Activated effector memory CD4-positive, alpha-beta T cell treated with Interleukin-2 at 50 U/mL for 16 hours (primary cell): ENCODE data around the gene KCNMA1.

Experiments used
- DNase-seq: peaks from one replicate; pipeline ENCODE4 v3.0.0-alpha.2; 2020

The KCNMA1 gene

DNA sequence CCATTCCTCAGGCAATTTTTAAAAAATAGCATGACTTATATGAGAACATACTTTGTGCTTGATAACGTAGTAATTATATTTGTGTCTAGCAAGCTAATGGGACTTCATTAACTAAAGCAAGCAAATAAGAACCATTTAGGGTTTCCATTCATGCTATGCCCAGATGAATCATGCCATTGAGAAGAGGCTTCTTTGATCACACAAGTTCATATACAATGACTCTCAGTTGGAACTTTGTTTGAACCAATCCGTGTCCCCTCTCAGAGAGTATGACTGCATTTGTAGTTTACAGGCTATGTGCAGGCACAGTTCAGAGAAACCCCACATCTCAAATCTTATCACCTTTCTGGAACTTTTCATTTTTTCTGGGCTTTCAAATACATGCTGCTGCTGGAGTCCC, 614.2 kb downstream of the KCNMA1 start:
- DNase-seq, result no peak

DNA sequence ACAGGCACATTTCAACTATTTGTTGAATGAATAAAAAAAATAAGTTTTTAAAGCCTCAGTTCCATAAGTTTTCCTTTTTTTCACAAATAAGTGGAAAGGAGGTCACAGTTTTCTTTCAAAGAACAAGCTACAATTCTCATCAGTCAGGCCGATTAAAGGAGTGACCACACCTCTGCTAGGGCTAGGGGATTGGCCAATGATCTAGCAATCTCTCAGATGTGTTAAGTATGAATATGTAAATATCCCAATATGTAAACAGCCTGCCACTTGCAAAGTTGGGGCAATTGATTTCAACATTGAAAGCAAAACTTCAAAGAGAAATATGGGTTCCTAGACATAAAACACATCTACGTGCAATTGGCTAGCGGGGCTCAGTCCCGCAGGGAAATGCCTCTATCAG, 614.9 kb downstream of the KCNMA1 start:
- DNase-seq, result no peak

DNA sequence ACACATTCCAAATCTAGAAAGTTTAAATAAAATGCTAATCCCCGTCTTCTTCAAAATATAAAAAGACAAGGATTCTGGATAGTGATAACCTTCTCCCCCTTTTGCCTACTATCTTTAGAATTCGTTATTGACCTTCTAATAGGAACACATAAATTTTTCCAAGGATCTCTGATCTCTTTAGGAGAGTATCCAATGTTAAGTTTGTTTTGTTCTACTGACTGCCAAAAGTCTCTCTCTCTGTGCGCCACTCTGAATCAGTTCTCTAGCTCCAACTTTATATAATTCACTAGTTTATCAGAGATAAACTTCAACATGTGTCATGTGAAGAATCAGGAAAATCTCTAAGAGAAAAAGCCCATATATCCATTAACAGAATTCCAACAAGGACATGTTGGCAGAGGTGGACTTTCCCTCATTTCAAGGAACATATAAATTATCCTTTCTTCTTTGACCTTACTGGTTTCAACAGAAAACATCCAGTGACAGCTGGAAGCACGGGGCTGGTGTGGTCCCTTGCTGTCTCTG, 615.6 kb downstream of the KCNMA1 start:
- no peak for DNase-seq

DNA sequence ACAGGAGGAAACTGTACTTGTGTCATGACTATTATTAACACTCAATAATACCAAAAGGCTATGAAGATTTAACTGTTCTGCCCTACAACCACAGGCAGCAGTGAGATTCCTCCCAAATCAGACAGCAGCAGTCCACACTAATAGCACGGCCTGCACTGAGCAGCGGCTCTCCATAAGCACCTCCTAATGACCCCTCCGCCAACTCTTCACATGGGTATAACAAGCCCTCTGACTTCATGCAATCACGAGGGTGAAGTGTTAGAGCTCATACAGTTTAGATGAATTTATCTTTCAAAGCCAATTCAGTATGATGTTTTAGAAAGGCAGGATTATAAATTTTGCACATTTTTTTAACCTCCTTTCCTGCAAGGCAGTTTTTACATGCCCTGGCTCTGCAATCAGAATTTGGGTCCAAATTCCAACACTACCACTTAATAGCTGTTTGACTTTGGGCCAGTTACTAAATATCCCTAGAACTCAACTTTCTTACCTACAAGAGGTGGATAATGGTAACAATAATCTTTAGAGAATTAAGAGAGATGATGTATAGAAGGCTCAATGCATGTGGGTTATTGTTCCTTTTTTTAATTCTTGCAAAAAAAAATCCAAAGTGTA, 617.1 kb downstream of the KCNMA1 start:
- no peak for DNase-seq

DNA sequence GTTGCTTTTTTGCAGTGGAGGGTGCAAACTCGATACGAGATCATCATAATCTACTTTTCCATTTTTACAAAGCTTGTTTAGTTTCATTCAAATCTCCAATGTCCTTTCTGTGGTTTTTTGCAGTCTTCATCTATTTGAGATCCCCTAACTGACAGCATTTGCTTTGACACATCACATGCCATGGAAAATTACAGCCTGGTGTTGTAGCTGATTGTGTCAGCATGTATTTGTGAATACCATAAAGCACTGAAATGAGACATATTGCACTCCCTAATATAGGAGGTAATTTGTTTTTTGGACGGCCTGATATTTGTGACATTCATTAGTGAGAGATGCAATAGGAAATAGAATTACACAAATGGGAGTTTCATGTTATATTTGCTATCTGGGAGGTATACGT, 620.8 kb downstream of the KCNMA1 start:
- no peak for DNase-seq

DNA sequence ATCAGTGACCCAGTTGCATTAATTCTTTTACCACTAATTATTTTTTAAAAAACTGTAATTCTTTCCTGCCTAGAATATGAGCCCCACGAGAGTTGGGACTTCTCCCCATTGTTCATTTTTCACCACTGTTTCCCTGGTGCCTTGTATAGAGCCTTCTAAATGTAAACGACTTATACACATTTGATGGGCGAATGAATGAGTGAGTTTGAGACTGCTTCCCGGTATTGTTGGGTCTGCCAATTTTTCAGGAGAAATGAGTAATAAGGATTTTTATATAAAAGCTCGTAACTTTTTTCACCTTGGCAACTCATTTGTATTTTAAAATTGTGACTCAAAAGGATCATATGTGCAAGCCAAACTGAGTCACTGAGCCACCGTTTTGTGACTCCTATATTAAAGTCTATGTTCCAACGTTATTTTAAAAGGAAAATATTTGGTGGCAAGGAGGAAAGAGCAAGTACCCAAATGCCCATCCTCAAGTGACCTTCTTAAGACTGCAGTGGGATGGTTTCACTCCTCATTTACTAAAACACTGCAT, 621.3 kb downstream of the KCNMA1 start:
- DNase-seq, result no peak

GRCh38 chr10:77015360-77015759, 622.2 kb downstream of the KCNMA1 start:
- DNase-seq, result no peak

GRCh38 chr10:77012812-77013500, 624.7 kb downstream of the KCNMA1 start:
- DNase-seq, result no peak

DNA sequence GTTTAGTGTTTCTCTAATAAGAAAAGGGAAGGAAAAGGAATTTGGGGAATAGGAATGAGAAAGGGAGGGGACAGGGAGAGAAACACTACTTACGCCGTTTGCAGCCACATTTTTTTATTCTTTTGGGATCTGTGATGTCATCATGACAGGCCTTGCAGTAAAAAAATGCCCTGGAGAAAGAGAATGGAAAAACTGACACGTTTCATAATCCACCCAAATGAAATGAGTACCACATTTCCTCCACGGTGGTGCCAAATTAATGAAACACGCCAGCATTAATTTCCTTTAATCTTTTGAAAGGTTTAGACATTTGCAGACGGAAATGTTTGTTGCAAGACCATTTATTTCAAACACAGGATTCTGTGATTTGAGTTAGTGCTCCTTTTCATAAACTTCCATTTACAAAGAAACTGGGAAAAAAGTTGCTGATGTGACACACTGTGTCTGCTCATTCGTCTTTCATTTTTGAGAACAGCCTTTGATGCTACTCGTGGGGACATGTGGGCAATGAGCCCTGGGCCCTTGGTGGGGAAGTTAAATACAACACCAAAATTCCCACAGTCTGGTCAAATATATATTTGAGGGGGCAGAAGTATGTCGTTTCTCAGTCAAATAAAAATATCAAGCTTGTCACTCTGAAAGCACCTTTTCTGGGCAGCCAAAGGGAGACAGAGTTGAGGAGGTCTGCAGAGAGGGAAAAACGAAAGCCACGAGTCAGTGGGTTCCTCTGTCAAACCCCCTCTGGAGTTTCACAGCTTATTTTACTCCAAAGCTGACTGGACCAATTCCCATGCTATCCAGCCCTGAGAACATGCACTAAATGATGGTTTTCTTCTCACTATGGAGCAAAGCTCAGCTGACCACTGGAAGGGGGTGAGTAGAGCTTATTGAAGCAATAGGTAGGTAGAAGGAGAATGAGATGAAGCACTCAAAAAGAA, 625.5 kb downstream of the KCNMA1 start:
- DNase-seq, result no peak

- no peak for DNase-seq
Observed at GRCh38 chr10:77010430-77010829, 627.2 kb downstream of the KCNMA1 start.

DNA sequence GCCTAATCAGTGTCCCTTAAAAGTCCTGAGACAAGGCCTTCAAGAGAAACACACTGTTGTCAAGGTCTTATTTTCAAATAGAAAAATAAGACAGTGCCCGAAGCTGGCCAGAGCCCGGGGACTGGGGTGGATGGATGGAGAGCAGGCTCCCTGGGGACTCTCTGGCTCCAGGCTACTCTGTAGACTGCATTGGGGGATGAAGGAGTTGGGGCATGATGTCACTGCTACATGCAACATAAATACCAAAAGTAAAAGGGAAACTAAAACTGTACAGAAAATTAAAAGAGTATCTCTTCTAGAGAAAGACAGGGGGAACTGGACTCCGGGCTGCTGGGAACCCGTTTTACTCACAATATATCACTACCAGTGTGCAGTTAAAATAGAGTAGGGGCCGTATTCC, 629.8 kb downstream of the KCNMA1 start:
- DNase-seq, result no peak

DNA sequence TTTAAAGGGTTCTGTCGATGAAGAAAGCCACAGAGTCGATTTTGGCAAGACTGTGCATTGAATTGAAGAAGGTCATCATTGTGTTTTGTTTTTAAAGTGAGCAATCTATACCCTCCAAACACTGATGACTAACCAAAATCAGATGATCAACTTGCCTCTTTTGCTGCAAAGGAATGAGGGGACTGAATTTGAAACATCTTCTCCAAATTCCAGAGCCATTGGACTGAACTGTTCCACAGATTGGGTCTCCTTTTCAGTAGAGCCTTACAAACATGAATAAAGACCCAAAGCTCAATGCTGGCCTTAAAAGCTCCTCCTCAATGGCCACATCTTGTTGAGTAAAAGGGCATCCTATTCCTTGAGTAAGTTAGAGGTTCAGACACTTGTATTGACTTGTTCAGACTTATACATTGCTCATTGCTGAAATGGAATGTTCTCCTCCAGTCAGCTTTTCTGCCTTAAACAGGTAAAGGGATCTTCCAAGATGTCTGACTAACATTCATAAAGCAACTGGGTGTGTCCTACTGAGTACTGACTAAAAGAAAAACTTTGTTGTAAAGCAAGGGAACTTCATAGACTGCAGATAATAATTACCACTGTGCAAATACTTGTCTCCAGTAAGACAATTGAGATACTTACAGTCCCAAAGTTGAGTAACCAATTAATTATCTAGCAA, 630.6 kb downstream of the KCNMA1 start:
- no peak for DNase-seq

DNA sequence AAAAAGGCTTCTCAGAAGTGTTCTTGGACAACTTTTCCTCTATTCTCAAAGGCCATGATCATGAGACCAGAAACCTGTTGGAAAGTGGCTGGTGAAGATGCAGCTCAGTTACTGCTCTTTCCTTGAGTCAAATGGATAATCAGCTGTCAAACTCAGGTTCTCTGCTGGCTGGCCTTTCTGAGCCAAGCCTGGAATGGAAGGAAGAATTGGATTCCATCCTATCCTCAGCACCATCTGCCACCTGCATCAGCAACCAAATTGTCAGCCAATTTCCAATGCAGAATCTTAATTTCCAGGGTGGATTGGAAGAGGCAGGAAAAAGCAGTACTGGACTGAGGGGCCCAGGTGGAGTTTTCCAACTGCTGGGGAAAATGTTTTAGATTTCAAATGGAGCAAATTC, 631.7 kb downstream of the KCNMA1 start:
- no peak for DNase-seq

- DNase-seq, result no peak
Observed at GRCh38 chr10:77004917-77005564, 632.6 kb downstream of the KCNMA1 start.

GRCh38 chr10:77002872-77003271, 634.7 kb downstream of the KCNMA1 start:
- DNase-seq, result no peak

- DNase-seq, result no peak
Observed at GRCh38 chr10:77001206-77001605, 636.4 kb downstream of the KCNMA1 start.

DNA sequence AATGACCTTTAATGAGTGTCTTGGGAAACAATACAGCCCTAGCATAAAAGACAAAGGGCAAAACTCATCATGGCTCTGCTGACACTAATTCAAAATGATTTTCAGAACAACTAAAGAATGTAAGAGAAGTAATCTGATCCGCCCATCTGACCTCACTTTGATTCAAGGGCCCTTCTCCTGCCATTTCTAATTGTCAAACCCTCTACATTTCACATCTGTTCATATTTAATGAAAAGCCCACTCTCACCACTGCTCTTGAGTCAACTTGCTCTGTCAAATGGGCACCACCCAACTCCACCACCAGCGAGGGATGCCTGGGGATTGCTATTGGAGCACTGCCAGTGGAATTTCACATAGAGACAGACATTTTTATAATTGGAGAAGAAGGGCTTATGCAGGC, 639.2 kb downstream of the KCNMA1 start:
- DNase-seq, result no peak

DNA sequence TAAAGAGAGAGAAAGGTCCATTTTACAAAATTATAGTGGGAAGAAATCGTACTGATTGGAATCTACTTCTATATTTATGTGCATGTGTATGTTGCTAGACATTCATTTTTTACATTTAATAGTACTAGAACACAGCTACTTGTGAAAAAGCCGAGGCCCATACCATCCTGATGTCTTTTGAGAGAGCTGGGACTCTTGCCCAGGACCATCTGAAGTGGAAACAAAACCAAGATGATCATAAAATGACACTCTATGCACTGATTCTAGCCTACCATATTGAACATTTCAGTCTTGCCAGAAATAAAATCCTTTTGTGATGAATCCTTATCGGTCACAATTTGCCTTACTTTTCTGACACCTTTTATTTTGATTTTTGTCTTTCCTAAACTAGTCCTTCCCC, 640.0 kb downstream of the KCNMA1 start:
- DNase-seq, result no peak

DNA sequence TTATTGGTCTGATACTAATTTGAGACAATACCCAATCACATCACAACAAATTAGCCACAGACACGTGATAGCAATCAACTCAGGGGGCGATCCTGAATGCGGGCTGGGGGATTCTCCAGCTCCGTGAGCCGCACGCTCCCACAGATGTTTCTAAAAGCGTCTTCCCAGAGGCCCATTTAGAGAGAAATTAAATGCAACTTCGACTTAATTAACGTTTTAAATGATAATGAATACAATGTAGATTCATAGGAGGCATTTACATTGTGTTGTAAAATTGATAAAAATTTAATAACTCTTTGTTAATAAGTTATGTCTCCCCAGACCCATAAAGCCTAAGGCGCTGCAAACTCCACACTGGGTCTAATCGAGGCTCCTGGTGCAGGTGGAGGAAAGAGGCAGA, 642.6 kb downstream of the KCNMA1 start:
- no peak for DNase-seq

- no peak for DNase-seq
Observed at GRCh38 chr10:76993213-76993612, 644.4 kb downstream of the KCNMA1 start.

DNA sequence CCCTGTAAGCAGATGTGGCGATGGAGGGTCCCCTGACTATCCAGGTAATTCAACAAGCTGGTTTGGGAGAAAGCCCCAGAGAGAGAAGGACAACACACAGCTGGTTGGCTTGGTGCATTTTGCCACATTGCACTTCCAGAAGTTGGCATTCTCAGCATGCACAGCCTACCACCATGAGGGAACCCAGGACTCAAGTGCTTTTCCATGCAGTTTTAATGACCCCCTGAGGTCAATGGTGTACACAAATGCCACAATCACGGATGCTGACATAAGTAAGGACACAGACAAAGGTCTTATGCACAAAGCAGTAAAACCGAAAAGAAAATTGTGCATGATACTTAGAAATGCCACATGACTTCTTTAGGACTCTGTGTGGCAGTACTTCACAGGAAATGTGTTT, 645.1 kb downstream of the KCNMA1 start:
- no peak for DNase-seq

GRCh38 chr10:76991621-76992020, 646.0 kb downstream of the KCNMA1 start:
- no peak for DNase-seq
